ENCODE results near the gene MPL.

Gene MPL

GRCh38 chr1:43305926-43306687 lies 31.5 kb upstream of the MPL start:
- in situ Hi-C loops (cut with HindIII; ENCODE audit: low sequenced_read_pairs): no loop called here
- no peak overlapping the region for H3K4me3 ChIP-seq (ENCODE audit: low read depth, low read length)
- no peak for DNase-seq (ENCODE audit: low read depth, low spot score)
- TF ChIP-seq CTCF (IDR thresholded peaks at IDR 0.05; ENCODE audit: low read depth, low read length): no peak

GRCh38 chr1:43306688-43307457 lies 30.7 kb upstream of the MPL start:
- H3K4me3 ChIP-seq (ENCODE audit: low read depth, low read length): no peak overlapping the region
- in situ Hi-C loops (cut with HindIII; ENCODE audit: low sequenced_read_pairs): no loop called here
- no peak for TF ChIP-seq CTCF (IDR thresholded peaks at IDR 0.05; ENCODE audit: low read depth, low read length)
- DNase-seq (ENCODE audit: low read depth, low spot score): no peak

- H3K4me3 ChIP-seq (ENCODE audit: low read depth, low read length): no peak overlapping the region
- in situ Hi-C loops (cut with HindIII; ENCODE audit: low sequenced_read_pairs): no loop called here
- no peak for TF ChIP-seq CTCF (IDR thresholded peaks at IDR 0.05; ENCODE audit: low read depth, low read length)
- no peak for DNase-seq (ENCODE audit: low read depth, low spot score)
Measured at GRCh38 chr1:43307458-43308158, 30.0 kb upstream of the MPL start.

GRCh38 chr1:43308635-43309404 lies 28.8 kb upstream of the MPL start:
- no peak for DNase-seq (ENCODE audit: low read depth, low spot score)
- H3K4me3 ChIP-seq (ENCODE audit: low read depth, low read length): no peak overlapping the region
- TF ChIP-seq CTCF (IDR thresholded peaks at IDR 0.05; ENCODE audit: low read depth, low read length): no peak
- in situ Hi-C loops (cut with HindIII; ENCODE audit: low sequenced_read_pairs): no loop called here

GRCh38 chr1:43309405-43310025 lies 28.1 kb upstream of the MPL start:
- DNase-seq (ENCODE audit: low read depth, low spot score): no peak
- H3K4me3 ChIP-seq (ENCODE audit: low read depth, low read length): no peak overlapping the region
- no peak for TF ChIP-seq CTCF (IDR thresholded peaks at IDR 0.05; ENCODE audit: low read depth, low read length)
- in situ Hi-C loops (cut with HindIII; ENCODE audit: low sequenced_read_pairs): no loop called here
